Neural progenitor cell (in vitro differentiated cells): ENCODE data around the gene HNRNPAB. TPM values are rescaled to one million over a fixed set of nuclear protein-coding genes. Genes with fewer than 3 reads are reported as not detected.

ENCODE experiments used
- DNase-seq: peaks from one replicate; pipeline ENCODE4 v3.0.0-alpha.2; 2016; ENCODE audit warnings: low spot score
- H2AFZ ChIP-seq: fragments of 200-600 bp; sonication (generic); replicated peaks from 2 replicates; pipeline ENCODE4 v1.6.1; 2016; ENCODE audit warnings: antibody characterized with exemption
- H3F3A ChIP-seq: fragments of 200-600 bp; sonication (generic); 2 replicates; pipeline ENCODE4 v1.6.1; 2016; ENCODE audit warnings: antibody characterized with exemption, low read depth
- H3K27ac ChIP-seq: fragments of 200-600 bp; sonication (generic); 2 replicates; pipeline ENCODE4 v1.5.1; 2016; ENCODE audit warnings: mild to moderate bottlenecking
- H3K27me3 ChIP-seq: fragments of 200-600 bp; sonication (generic); 2 replicates; pipeline ENCODE4 v1.6.1; 2016; ENCODE audit warnings: mild to moderate bottlenecking, moderate library complexity
- H3K36me3 ChIP-seq: fragments of 200-600 bp; sonication (generic); 2 replicates; pipeline ENCODE4 v1.5.1; 2016
- H3K4me1 ChIP-seq: fragments of 200-600 bp; sonication (generic); 2 replicates; pipeline ENCODE4 v1.6.1; 2016; ENCODE audit warnings: mixed run types
- H3K4me2 ChIP-seq: fragments of 200-600 bp; sonication (generic); 2 replicates; pipeline ENCODE4 v1.6.1; 2016
- H3K4me3 ChIP-seq: fragments of 200-600 bp; sonication (generic); 2 replicates; pipeline ENCODE4 v1.5.1; 2016
- H3K79me2 ChIP-seq: fragments of 200-600 bp; sonication (generic); 2 replicates; pipeline ENCODE4 v1.6.1; 2016; ENCODE audit warnings: low read depth
- H3K9ac ChIP-seq: fragments of 200-600 bp; sonication (generic); 2 replicates; pipeline ENCODE4 v1.6.1; 2016
- H3K9me3 ChIP-seq: fragments of 200-600 bp; sonication (generic); 2 replicates; pipeline ENCODE4 v1.5.1; 2016; ENCODE audit warnings: low read depth
- H4K20me1 ChIP-seq: fragments of 200-600 bp; sonication (generic); 2 replicates; pipeline ENCODE4 v1.6.1; 2016; ENCODE audit warnings: low read depth
- H3K27ac Mint-ChIP-seq: 3 replicates; pipeline ENCODE4 v1.8.0; 2021; ENCODE audit warnings: mixed read lengths
- H3K27me3 Mint-ChIP-seq: 2 replicates; pipeline ENCODE4 v1.8.0; 2022; ENCODE audit warnings: low read depth, mild to moderate bottlenecking, inconsistent platforms, moderate library complexity, mixed read lengths; ENCODE audit not compliant: insufficient read depth
- H3K36me3 Mint-ChIP-seq: 3 replicates; pipeline ENCODE4 v1.8.0; 2021; ENCODE audit warnings: mixed read lengths
- H3K4me1 Mint-ChIP-seq: 3 replicates; pipeline ENCODE4 v1.8.0; 2021; ENCODE audit warnings: mixed read lengths
- H3K4me3 Mint-ChIP-seq: 3 replicates; pipeline ENCODE4 v1.8.0; 2021; ENCODE audit warnings: mild to moderate bottlenecking, moderate library complexity, mixed read lengths
- H3K9me3 Mint-ChIP-seq: 3 replicates; pipeline ENCODE4 v1.8.0; 2020; ENCODE audit warnings: mixed read lengths
- EZH2 ChIP-seq: fragments of 200-600 bp; sonication (generic); IDR thresholded peaks from 2 replicates; pipeline ENCODE4 v1.6.1; 2017; ENCODE audit warnings: antibody characterized with exemption, mild to moderate bottlenecking, moderate library complexity
- EZH2phosphoT487 ChIP-seq: fragments of 200-600 bp; sonication (generic); IDR thresholded peaks from 2 replicates; pipeline ENCODE4 v1.6.1; 2017; ENCODE audit warnings: antibody characterized with exemption
- total RNA-seq: library from RNA; depleted of rRNA; stranded (reverse); fragments of >200 nt; gene quantifications from 2 replicates; pipeline ENCODE4 v1.2.3, GENCODE V29; 2015; ENCODE audit warnings: low replicate concordance
- TF ChIP-seq, protein P1 (sequence below): fragments of 200-600 bp; sonication (generic); IDR thresholded peaks from 2 replicates; pipeline ENCODE4 v1.5.1; 2017; ENCODE audit warnings: antibody characterized with exemption, mild to moderate bottlenecking

HNRNPAB gene
- total RNA-seq, 1 donor from 2014 or later, result 195 TPM

DNA sequence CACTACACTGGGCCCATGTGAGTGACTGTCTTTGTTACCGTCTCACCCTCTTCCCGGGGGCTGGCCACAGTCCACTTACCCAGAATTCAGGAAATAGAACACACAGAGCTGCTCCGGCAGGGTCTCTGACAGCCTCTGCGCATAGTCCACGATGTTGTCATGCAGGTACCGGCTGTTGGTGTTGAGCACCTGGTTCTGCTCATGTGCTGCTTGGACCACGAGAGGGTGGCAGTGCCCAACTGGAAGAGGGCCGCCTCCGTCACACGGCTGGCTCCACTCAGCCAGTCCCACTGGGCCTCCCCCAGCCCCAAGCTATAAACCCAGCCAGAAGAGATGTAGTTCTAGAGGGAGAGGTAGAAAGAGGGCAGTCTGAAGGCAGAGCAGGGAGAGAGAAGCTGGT is 25.5 kb downstream of the HNRNPAB start:
- Mint-ChIP-seq H3K4me1 (peaks cover 24% of the 10 kb centered on the region), H3K4me3 (no peak overlapping the region), H3K9me3 (no peaks in the 10 kb centered on the region), H3K27me3 (peaks cover 11% of the 10 kb centered on the region), H3K27ac (no peak overlapping the region), H3K36me3 (peaks cover 41% of the 10 kb centered on the region)
- Histone ChIP-seq H3F3A (peaks cover 30% of the 10 kb centered on the region), H3K4me1 (peaks cover 9% of the 10 kb centered on the region), H2AFZ (no peak overlapping the region), H3K27me3 (no peaks in the 10 kb centered on the region), H3K79me2 (peaks cover 18% of the 10 kb centered on the region), H3K27ac (no peak overlapping the region), H3K9me3 (no peaks in the 10 kb centered on the region), H3K4me2 (no peak overlapping the region), H3K9ac (no peak overlapping the region), H3K36me3 (no peaks in the 10 kb centered on the region), H3K4me3 (no peak overlapping the region), H4K20me1 (peaks cover 26% of the 10 kb centered on the region)
- no peak for TF ChIP-seq EZH2phosphoT487
- DNase-seq, result no peak

DNA sequence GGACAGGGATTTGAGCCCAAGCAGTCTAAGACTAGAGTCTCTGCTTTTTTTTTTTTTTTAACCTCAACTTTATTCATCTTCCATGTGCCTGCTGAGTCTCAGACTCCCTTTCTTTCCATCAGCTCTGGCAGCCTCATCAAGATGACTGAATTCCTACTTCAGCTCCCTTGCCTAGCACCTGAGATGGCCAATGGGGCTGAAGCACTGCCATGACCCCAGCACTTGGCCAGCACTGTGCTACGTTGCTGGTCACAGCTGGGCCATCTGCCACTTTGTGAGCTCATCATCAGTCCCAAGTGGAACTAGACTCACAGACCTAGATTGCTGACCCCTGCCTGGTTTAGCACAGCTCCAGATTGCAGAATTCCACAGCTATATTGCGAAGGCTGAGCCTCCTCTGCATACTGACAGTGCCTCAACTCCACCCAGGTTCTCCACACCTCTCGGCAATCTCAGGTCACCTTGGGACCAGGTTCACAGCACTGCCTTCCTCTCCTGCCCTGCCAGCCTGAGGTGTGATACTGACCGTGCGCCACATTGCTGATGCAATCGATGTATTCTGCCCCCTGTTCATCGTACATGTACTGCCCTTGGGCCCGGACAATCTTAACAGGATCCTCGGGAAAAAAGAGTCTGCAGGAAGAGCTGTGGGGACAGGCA is 26.7 kb downstream of the HNRNPAB start:
- no peak for DNase-seq
- no peaks in the 10 kb centered on the region for H3K9me3 Mint-ChIP-seq
- H3K36me3 Mint-ChIP-seq, result peaks cover 37% of the 10 kb centered on the region
- Histone ChIP-seq H3K27ac (no peak overlapping the region), H3K4me1 (peaks cover 9% of the 10 kb centered on the region), H3K36me3 (no peaks in the 10 kb centered on the region), H3K4me2 (peak overlapping the region; percentile 88), H3K9me3 (no peaks in the 10 kb centered on the region), H3K9ac (no peak overlapping the region), H2AFZ (no peak overlapping the region), H3F3A (peaks cover 30% of the 10 kb centered on the region), H3K27me3 (no peaks in the 10 kb centered on the region), H4K20me1 (peaks cover 26% of the 10 kb centered on the region), H3K79me2 (peaks cover 18% of the 10 kb centered on the region), H3K4me3 (peak overlapping the region; percentile 60)
- no peak overlapping the region for H3K27ac Mint-ChIP-seq
- H3K4me3 Mint-ChIP-seq, result peak overlapping the region; percentile 83
- peaks cover 24% of the 10 kb centered on the region for H3K4me1 Mint-ChIP-seq
- peaks cover 11% of the 10 kb centered on the region for H3K27me3 Mint-ChIP-seq
- TF ChIP-seq EZH2 (no peak), EZH2phosphoT487 (no peak)
- TF ChIP-seq, protein P1, sequence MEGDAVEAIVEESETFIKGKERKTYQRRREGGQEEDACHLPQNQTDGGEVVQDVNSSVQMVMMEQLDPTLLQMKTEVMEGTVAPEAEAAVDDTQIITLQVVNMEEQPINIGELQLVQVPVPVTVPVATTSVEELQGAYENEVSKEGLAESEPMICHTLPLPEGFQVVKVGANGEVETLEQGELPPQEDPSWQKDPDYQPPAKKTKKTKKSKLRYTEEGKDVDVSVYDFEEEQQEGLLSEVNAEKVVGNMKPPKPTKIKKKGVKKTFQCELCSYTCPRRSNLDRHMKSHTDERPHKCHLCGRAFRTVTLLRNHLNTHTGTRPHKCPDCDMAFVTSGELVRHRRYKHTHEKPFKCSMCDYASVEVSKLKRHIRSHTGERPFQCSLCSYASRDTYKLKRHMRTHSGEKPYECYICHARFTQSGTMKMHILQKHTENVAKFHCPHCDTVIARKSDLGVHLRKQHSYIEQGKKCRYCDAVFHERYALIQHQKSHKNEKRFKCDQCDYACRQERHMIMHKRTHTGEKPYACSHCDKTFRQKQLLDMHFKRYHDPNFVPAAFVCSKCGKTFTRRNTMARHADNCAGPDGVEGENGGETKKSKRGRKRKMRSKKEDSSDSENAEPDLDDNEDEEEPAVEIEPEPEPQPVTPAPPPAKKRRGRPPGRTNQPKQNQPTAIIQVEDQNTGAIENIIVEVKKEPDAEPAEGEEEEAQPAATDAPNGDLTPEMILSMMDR, result no peak

DNA sequence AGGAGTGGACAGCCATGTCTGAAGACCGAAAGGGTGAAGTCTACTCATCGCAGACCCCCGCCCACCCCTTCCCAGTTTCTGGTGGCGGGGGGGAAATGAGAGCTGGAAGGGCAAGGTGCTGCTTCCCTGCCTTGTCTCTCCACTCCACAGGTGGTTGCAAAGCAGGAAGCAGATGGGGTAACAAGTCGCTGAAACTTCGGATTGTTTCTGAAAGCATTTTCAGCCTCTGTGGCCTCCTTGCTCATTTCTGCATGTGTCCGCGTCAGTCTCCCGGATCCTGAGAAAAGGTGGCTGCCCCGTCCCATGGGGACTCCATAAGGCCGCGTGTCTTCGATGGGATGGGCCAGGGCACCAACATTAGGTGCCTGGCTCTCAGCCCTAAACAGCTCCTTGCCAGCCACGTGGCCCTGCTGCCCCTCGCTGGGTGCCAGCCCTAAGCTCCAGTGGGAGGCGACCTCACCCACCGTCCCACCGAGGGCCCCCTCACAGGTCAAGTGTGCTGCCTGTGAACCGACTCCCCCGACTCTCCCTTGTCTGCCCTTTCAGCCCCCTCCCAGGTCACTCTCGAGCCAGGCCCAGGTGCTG is 27.3 kb downstream of the HNRNPAB start:
- peaks cover 26% of the 10 kb centered on the region for H4K20me1 ChIP-seq
- Mint-ChIP-seq H3K9me3 (no peaks in the 10 kb centered on the region), H3K27me3 (peaks cover 13% of the 10 kb centered on the region), H3K36me3 (peaks cover 34% of the 10 kb centered on the region), H3K27ac (no peak overlapping the region), H3K4me3 (peak overlapping the region; percentile 83), H3K4me1 (peaks cover 24% of the 10 kb centered on the region)
- DNase-seq, result peak; percentile 25
- TF ChIP-seq EZH2 (no peak), EZH2phosphoT487 (no peak)
- TF ChIP-seq, protein P1, result no peak
- peak overlapping the region; percentile 6 for H3K27ac ChIP-seq
- peak overlapping the region; percentile 60 for H3K4me3 ChIP-seq
- peaks cover 9% of the 10 kb centered on the region for H3K4me1 ChIP-seq
- no peaks in the 10 kb centered on the region for H3K36me3 ChIP-seq
- peak overlapping the region; percentile 85 for H2AFZ ChIP-seq
- H3K4me2 ChIP-seq, result peak overlapping the region; percentile 88
- H3K9me3 ChIP-seq, result no peaks in the 10 kb centered on the region
- peak overlapping the region; percentile 55 for H3K9ac ChIP-seq
- no peaks in the 10 kb centered on the region for H3K27me3 ChIP-seq
- peaks cover 18% of the 10 kb centered on the region for H3K79me2 ChIP-seq
- peaks cover 30% of the 10 kb centered on the region for H3F3A ChIP-seq
